Ovary (tissue), 3 donors: ENCODE results near the gene CCDC178.

Experiments used
- EP300 ChIP-seq: sonication (generic); formaldehyde crosslinking; IDR thresholded peaks from one replicate; pipeline ENCODE4 v1.6.1; 2017; ENCODE audit warnings: antibody characterized with exemption
- TF ChIP-seq, protein P1 (sequence below), 3 donors: fragments of 450-650 bp in 2 of 3; fragments of 200-600 bp in 1 of 3; IDR thresholded peaks; one replicate each; pipeline versions ENCODE4 v1.5.1 to v1.8.0; 2016 to 2022; ENCODE audit warnings: antibody characterized with exemption in 3 of 3, mild to moderate bottlenecking in 1 of 3
- donor health status: DM: no; HTN: no; CAD: no.

DNA sequence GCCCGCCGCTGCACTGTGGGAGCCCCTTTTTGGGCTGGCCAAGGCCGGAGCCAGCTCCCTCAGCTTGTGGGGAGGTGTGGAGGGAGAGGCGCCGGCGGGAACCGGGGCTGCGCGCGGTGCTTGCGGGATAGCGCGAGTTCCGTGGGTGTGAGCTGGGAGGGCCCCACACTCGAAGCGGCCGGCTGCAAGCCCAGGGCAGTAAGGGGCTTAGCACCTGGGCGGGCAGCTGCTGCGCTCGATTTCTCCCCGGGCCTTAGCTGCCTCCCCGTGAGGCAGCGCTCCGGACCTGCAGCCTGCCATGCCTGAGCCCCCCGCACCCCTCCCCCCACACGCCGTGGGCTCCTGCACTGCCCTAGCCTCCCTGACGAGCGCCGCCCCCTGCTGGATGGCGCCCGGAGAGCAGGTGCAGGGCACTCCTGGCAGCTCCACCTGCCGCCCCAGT, 124.4 kb downstream of the CCDC178 start:
- TF ChIP-seq, protein P1, sequence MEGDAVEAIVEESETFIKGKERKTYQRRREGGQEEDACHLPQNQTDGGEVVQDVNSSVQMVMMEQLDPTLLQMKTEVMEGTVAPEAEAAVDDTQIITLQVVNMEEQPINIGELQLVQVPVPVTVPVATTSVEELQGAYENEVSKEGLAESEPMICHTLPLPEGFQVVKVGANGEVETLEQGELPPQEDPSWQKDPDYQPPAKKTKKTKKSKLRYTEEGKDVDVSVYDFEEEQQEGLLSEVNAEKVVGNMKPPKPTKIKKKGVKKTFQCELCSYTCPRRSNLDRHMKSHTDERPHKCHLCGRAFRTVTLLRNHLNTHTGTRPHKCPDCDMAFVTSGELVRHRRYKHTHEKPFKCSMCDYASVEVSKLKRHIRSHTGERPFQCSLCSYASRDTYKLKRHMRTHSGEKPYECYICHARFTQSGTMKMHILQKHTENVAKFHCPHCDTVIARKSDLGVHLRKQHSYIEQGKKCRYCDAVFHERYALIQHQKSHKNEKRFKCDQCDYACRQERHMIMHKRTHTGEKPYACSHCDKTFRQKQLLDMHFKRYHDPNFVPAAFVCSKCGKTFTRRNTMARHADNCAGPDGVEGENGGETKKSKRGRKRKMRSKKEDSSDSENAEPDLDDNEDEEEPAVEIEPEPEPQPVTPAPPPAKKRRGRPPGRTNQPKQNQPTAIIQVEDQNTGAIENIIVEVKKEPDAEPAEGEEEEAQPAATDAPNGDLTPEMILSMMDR (IDR thresholded peaks at IDR 0.05): no peak
- no peak for TF ChIP-seq EP300
